Activated CD8-positive, alpha-beta T cell treated with anti-CD3 and anti-CD28 coated beads for 36 hours (primary cell): Measurements from ENCODE around the gene TP73. TPM values are rescaled to one million over a fixed set of nuclear protein-coding genes. Genes with fewer than 3 reads are reported as not detected.

ENCODE experiments used
- ATAC-seq: fragments of 200-7000 bp; cut with Tn5 transposase; one replicate; pipeline ENCODE4 v1.10.0; 2021; ENCODE audit warnings: mild to moderate bottlenecking, moderate library complexity
- CTCF ChIA-PET: fragments of 350-600 bp; sonication (Branson Sonifier 250); formaldehyde crosslinking; loops from one replicate; lab custom pipeline; 2021; ENCODE audit warnings: antibody characterized with exemption; lab: Charles Lee
- POLR2A ChIA-PET: fragments of 350-600 bp; sonication (Branson Sonifier 250); formaldehyde crosslinking; loops from one replicate; lab custom pipeline; 2021; ENCODE audit warnings: antibody characterized with exemption; lab: Charles Lee
- DNase-seq: peaks from one replicate; pipeline ENCODE4 v3.0.0-alpha.2; 2020
- H3K27ac Mint-ChIP-seq: one replicate; pipeline ENCODE4 v1.8.0; 2021; ENCODE audit warnings: mild to moderate bottlenecking, mixed read lengths
- H3K27me3 Mint-ChIP-seq: one replicate; pipeline ENCODE4 v1.8.0; 2021; ENCODE audit warnings: mixed read lengths
- H3K36me3 Mint-ChIP-seq: one replicate; pipeline ENCODE4 v1.8.0; 2021; ENCODE audit warnings: low read depth, mixed read lengths
- H3K4me1 Mint-ChIP-seq: one replicate; pipeline ENCODE4 v1.8.0; 2021; ENCODE audit warnings: low read depth, mixed read lengths
- H3K4me3 Mint-ChIP-seq: one replicate; pipeline ENCODE4 v1.8.0; 2021; ENCODE audit warnings: mild to moderate bottlenecking, moderate library complexity, mixed read lengths
- H3K9me3 Mint-ChIP-seq: one replicate; pipeline ENCODE4 v1.8.0; 2021; ENCODE audit warnings: mixed read lengths
- CTCF ChIP-seq: fragments of 200-600 bp; IDR thresholded peaks from one replicate; pipeline ENCODE4 v1.8.0; 2022; ENCODE audit warnings: antibody characterized with exemption, mild to moderate bottlenecking
- intact Hi-C: fragments of 100-400 bp; cut with micrococcal nuclease; formaldehyde crosslinking; loops from one replicate; pipeline ENCODE4 v1.10.0; 2022
- total RNA-seq, 2 experiments: library from RNA; stranded (reverse); gene quantifications; one replicate each; pipeline ENCODE4 v1.2.3, GENCODE V29; 2021

TP73 gene
- total RNA-seq, 2 experiments from 2014 or later, result 0.60 to 0.68 TPM

- no peaks in the 10 kb centered on the region for H3K36me3 Mint-ChIP-seq
- intact Hi-C loops, result no loop called here
- ATAC-seq (no peak), DNase-seq (no peak)
- H3K27ac Mint-ChIP-seq, result no peak overlapping the region
- CTCF ChIA-PET, result no interaction called here
- peaks cover 13% of the 10 kb centered on the region for H3K27me3 Mint-ChIP-seq
- POLR2A ChIA-PET, result interaction anchor here (0.6 kb wide), 1 partner anchor 35 kb away, joined by 3 read pairs; no protein-coding TSS in a partner anchor
- H3K4me1 Mint-ChIP-seq, result no peaks in the 10 kb centered on the region
- no peak for TF ChIP-seq CTCF
- H3K9me3 Mint-ChIP-seq, result no peaks in the 10 kb centered on the region
- H3K4me3 Mint-ChIP-seq, result no peak overlapping the region
These were observed 44.8 kb downstream of the TP73 start for GRCh38 chr1:3697104-3697503.

GRCh38 chr1:3697810-3698209 lies 45.5 kb downstream of the TP73 start:
- intact Hi-C loops, result no loop called here
- Mint-ChIP-seq H3K4me3 (no peak overlapping the region), H3K27ac (no peak overlapping the region), H3K36me3 (no peaks in the 10 kb centered on the region), H3K9me3 (no peaks in the 10 kb centered on the region), H3K4me1 (no peaks in the 10 kb centered on the region), H3K27me3 (peaks cover 13% of the 10 kb centered on the region)
- no peak for TF ChIP-seq CTCF
- POLR2A ChIA-PET, result no interaction called here
- ATAC-seq (no peak), DNase-seq (no peak)
- CTCF ChIA-PET, result no interaction called here

GRCh38 chr1:3698660-3699408 lies 46.5 kb downstream of the TP73 start:
- ChIA-PET POLR2A (no interaction called here), CTCF (no interaction called here)
- Mint-ChIP-seq H3K9me3 (no peaks in the 10 kb centered on the region), H3K27me3 (peaks cover 13% of the 10 kb centered on the region), H3K36me3 (no peaks in the 10 kb centered on the region), H3K27ac (no peak overlapping the region), H3K4me1 (no peaks in the 10 kb centered on the region), H3K4me3 (no peak overlapping the region)
- ATAC-seq, result no peak
- TF ChIP-seq CTCF, result no peak
- intact Hi-C loops, result no loop called here
- no peak for DNase-seq

GRCh38 chr1:3699596-3699995 lies 47.3 kb downstream of the TP73 start:
- no peak overlapping the region for H3K27ac Mint-ChIP-seq
- ChIA-PET CTCF (no interaction called here), POLR2A (no interaction called here)
- H3K9me3 Mint-ChIP-seq, result no peaks in the 10 kb centered on the region
- H3K4me1 Mint-ChIP-seq, result peaks cover 4% of the 10 kb centered on the region
- no peak for TF ChIP-seq CTCF
- intact Hi-C loops, result no loop called here
- H3K4me3 Mint-ChIP-seq, result no peak overlapping the region
- H3K36me3 Mint-ChIP-seq, result no peaks in the 10 kb centered on the region
- no peak for DNase-seq
- H3K27me3 Mint-ChIP-seq, result peaks cover 13% of the 10 kb centered on the region
- ATAC-seq, result no peak

- CTCF ChIA-PET, result interaction anchor here (1.2 kb wide), 1 partner anchor 24 kb away, joined by 4 read pairs; no protein-coding TSS in a partner anchor
- H3K36me3 Mint-ChIP-seq, result no peaks in the 10 kb centered on the region
- intact Hi-C loops, result no loop called here
These were observed 48.3 kb downstream of the TP73 start for GRCh38 chr1:3700631-3701030.

More at GRCh38 chr1:3700631-3701030, 48.3 kb downstream of the TP73 start:
- POLR2A ChIA-PET, result no interaction called here
- DNase-seq, result no peak
- ATAC-seq, result no peak
- H3K27me3 Mint-ChIP-seq, result peaks cover 13% of the 10 kb centered on the region
- peaks cover 4% of the 10 kb centered on the region for H3K4me1 Mint-ChIP-seq
- TF ChIP-seq CTCF, result no peak
- H3K27ac Mint-ChIP-seq, result no peak overlapping the region
- no peak overlapping the region for H3K4me3 Mint-ChIP-seq
- H3K9me3 Mint-ChIP-seq, result no peaks in the 10 kb centered on the region
